ENCODE results near the gene NCAPH2. TPM values are rescaled to one million over a fixed set of nuclear protein-coding genes. Genes with fewer than 3 reads are reported as not detected.

The NCAPH2 gene
- total RNA-seq, 1 donor from 2014 or later: 45.7 TPM

DNA sequence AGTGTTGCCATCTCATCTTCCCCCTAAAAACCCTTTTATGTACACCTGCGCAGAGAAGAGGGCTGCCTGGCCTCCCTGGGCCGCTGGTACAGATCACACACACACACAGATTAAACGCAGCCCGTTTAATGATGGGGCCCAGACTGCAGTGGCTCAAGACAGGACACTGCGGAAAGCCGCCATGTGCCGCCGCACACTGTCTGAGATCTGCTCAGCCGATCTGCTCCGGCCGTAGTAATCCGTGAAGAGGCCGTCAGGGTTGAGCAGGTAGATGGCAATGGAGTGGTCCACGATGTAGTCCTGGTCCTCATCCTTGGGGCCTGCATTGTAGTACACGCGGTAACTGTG is 15.4 kb downstream of the NCAPH2 start:
- Histone ChIP-seq H3K27ac (no peak overlapping the region), H3K4me3 (no peak overlapping the region), H3K4me1 (peaks cover 31% of the 10 kb centered on the region), H3K27me3 (no peaks in the 10 kb centered on the region), H3K36me3 (peaks cover 0 to 53% of the 10 kb centered on the region in 2 donors), H3K9me3 (no peaks in the 10 kb centered on the region)
- no peak for DNase-seq (ENCODE audit: extremely low spot score in 2 of 2)
- TF ChIP-seq CTCF (IDR thresholded peaks at IDR 0.05) (no peak), POLR2AphosphoS5 (IDR thresholded peaks at IDR 0.05; ENCODE audit: insufficient read depth in 1 of 2, low read depth in 1 of 2) (no peak), POLR2A (IDR thresholded peaks at IDR 0.05) (no peak)
- intact Hi-C loops (cut with DNase I): loop anchor here (10.0 kb wide), 1 partner anchor 259 kb away; the partner anchor contains the start of gene MAPK12

- intact Hi-C loops (cut with DNase I): loop anchor here (10.0 kb wide), 1 partner anchor 259 kb away; the partner anchor contains the start of gene MAPK12
- Histone ChIP-seq H3K9me3 (no peaks in the 10 kb centered on the region), H3K27ac (no peak overlapping the region), H3K27me3 (no peaks in the 10 kb centered on the region), H3K36me3 (peaks cover 0 to 47% of the 10 kb centered on the region in 2 donors), H3K4me3 (peak overlapping the region; percentile 61 to 84), H3K4me1 (peaks cover 37% of the 10 kb centered on the region)
- TF ChIP-seq POLR2AphosphoS5 (IDR thresholded peaks at IDR 0.05; ENCODE audit: insufficient read depth in 1 of 2, low read depth in 1 of 2) (no peak), POLR2A (IDR thresholded peaks at IDR 0.05) (no peak), CTCF (IDR thresholded peaks at IDR 0.05) (no peak)
- DNase-seq (ENCODE audit: extremely low spot score in 2 of 2): no peak
Observed at GRCh38 chr22:50523806-50524675, 16.0 kb downstream of the NCAPH2 start.

GRCh38 chr22:50524676-50525103 is 16.7 kb downstream of the NCAPH2 start:
- H3K4me1 ChIP-seq: peaks cover 43% of the 10 kb centered on the region
- H3K9me3 ChIP-seq: no peaks in the 10 kb centered on the region
- intact Hi-C loops (cut with DNase I): loop anchor here (5.0 to 10.0 kb wide), 2 partner anchors 58 to 260 kb away; partner anchors contain the start of genes CHKB and MAPK12
- H3K27me3 ChIP-seq: no peaks in the 10 kb centered on the region
- DNase-seq (ENCODE audit: extremely low spot score in 2 of 2): no peak
- peaks cover 0 to 41% of the 10 kb centered on the region in 2 donors for H3K36me3 ChIP-seq
- H3K27ac ChIP-seq: peak overlapping the region; percentile 92
- TF ChIP-seq POLR2A (IDR thresholded peaks at IDR 0.05): no peak
- TF ChIP-seq POLR2AphosphoS5 (IDR thresholded peaks at IDR 0.05; ENCODE audit: insufficient read depth in 1 of 2, low read depth in 1 of 2): no peak
- no peak for TF ChIP-seq CTCF (IDR thresholded peaks at IDR 0.05)
- H3K4me3 ChIP-seq: peak overlapping the region; percentile 61 to 84

GRCh38 chr22:50525104-50525857 is 17.3 kb downstream of the NCAPH2 start, which contains the start of gene SCO2:
Gene SCO2 (minus strand): TSS chr22:50525598. CDS start chr22:50524411, 1,187 bp downstream.
- intact Hi-C loops (cut with DNase I): loop anchor here (5.0 to 10.0 kb wide), 2 partner anchors 57 to 260 kb away; partner anchors contain the start of genes CHKB and MAPK12
- peak; percentile 45 to 52 for TF ChIP-seq POLR2A (IDR thresholded peaks at IDR 0.05)
- peak in 1 of 3 experiments; percentile 45 for TF ChIP-seq CTCF (IDR thresholded peaks at IDR 0.05)
- peak; percentile 79 to 90 for TF ChIP-seq POLR2AphosphoS5 (IDR thresholded peaks at IDR 0.05; ENCODE audit: insufficient read depth in 1 of 2, low read depth in 1 of 2)
- peaks cover 45% of the 10 kb centered on the region for H3K4me1 ChIP-seq

More at GRCh38 chr22:50525104-50525857, 17.3 kb downstream of the NCAPH2 start, which contains the start of gene SCO2:
- Histone ChIP-seq H3K27ac (peak within 1 kb of the TSS; percentile 92), H3K4me3 (peak within 1 kb of the TSS; percentile 61 to 84), H3K27me3 (no peaks in the 10 kb centered on the region), H3K9me3 (no peaks in the 10 kb centered on the region), H3K36me3 (peaks cover 0 to 37% of the 10 kb centered on the region in 2 donors)
- no peak for DNase-seq (ENCODE audit: extremely low spot score in 2 of 2)
